VCaP (cell line): ENCODE measurements around the gene EYA4.

Experiments used
- H3K27ac ChIP-seq: fragments of 450-650 bp; 2 replicates; pipeline ENCODE4 v1.5.1; 2017
- CTCF ChIP-seq: fragments of 450-650 bp; conservative IDR thresholded peaks from 2 replicates; pipeline ENCODE4 v1.5.1; 2017; ENCODE audit warnings: mild to moderate bottlenecking, moderate library complexity

EYA4 gene

GRCh38 chr6:133289733-133290306 lies 48.7 kb downstream of the EYA4 start:
- H3K27ac ChIP-seq: no peak overlapping the region
- no peak for TF ChIP-seq CTCF

- TF ChIP-seq CTCF: no peak
- no peak overlapping the region for H3K27ac ChIP-seq
These were observed 49.8 kb downstream of the EYA4 start for GRCh38 chr6:133290930-133291329.

GRCh38 chr6:133291671-133292070 lies 50.5 kb downstream of the EYA4 start:
- TF ChIP-seq CTCF: no peak
- no peak overlapping the region for H3K27ac ChIP-seq

GRCh38 chr6:133297657-133298056 lies 56.5 kb downstream of the EYA4 start:
- TF ChIP-seq CTCF: no peak
- H3K27ac ChIP-seq: no peak overlapping the region

GRCh38 chr6:133298335-133298734 lies 57.2 kb downstream of the EYA4 start:
- no peak overlapping the region for H3K27ac ChIP-seq
- no peak for TF ChIP-seq CTCF

- no peak overlapping the region for H3K27ac ChIP-seq
- TF ChIP-seq CTCF: no peak
These were observed 57.6 kb downstream of the EYA4 start for GRCh38 chr6:133298801-133299200.

- H3K27ac ChIP-seq: no peak overlapping the region
- no peak for TF ChIP-seq CTCF
These were observed 59.7 kb downstream of the EYA4 start for GRCh38 chr6:133300896-133301295.
